GM18502 (cell line): ENCODE data around the gene VIPR2.
"Not testable (repeated sequence)": the region's sequence is repeated elsewhere in the genome, so short reads cannot be mapped to it uniquely, and the experiment has no call there.

Source experiments
- ATAC-seq: cut with Tn5 transposase; IDR thresholded peaks from one replicate; pipeline ENCODE4 v1.9.1; 2021; ENCODE audit warnings: mild to moderate bottlenecking; ENCODE audit not compliant: unreplicated experiment, poor library complexity

Gene VIPR2

GRCh38 chr7:159107161-159107892 is 37.3 kb downstream of the VIPR2 start:
- no peak for ATAC-seq

DNA sequence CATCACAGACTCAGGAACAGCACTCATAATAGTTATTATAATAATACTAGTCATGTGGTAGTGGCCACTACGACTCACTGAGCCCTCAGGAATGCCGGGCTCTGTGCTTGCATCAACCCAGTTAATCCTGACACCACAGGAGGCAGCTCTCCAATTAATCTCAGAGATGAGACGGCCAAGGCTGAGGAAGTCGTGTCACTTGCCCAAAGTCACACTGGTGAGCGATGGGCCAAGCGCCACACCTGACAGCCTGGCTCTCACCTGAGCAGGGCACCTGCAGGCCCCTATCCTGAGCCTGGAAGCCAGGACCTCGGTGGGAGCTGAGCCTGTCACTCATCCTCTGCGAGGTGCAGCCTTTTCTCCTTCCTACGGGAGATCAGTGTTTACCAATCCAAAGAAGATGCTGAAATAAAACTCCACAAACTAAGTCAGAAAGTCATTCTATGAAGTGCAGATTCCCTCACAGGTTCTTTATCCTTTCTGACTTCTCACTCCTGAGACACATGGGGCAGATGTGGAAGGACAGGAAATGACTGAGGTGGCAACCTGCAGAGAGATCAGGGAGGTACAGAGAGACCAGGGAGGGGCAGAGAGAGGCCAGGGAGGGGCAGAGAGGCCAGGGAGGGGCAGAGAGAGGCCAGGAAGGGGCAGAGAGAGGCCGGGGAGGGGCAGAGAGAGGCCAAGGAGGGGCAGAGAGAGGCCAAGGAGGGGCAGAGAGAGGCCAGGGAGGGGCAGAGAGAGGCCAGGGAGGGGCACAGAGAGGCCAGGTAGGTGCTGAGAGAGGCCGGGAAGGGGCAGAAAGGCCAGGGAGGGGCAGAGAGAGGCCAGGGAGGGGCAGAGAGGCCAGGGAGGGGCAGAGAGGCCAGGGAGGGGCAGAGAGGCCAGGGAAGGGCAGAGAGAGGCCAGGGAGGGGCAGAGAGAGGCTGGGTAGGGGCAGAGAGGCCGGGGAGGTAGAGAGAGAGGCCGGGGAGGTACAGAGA is 38.5 kb downstream of the VIPR2 start:
- ATAC-seq, result no peak

DNA sequence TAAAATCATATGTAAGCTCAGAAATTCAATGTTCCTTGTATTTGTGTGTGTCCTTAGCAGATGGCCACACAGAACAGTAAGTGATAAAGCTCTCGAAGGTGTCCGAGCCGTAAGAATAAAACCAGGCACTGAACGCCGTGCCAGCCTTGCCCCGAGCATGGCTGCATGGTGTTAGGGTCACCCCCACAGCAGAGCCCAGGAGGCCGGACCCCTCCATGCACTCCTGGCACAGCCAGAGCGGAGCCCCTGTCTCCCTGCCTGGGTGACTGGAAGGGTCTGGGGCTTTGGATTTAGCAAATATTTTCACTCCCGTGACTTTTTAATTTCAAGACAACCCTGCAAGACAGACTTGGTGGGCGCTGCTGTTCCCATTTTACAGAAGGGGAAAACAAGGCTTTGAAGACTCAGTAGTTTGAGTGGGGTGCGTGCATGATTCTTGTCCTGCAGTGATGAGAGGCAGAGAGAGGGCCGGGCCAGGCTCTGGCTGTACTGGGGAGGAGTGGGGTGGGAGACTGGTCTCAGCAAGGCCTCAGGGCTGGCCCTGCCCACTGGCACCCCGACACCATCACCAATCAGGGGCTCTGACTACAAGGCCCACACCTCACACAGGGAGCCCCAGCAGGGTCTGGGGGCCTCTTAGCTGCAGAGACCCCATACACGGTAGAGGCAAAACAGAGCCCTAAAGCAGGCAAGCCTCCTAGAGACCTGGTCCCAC is 39.4 kb downstream of the VIPR2 start:
- ATAC-seq, result no peak

DNA sequence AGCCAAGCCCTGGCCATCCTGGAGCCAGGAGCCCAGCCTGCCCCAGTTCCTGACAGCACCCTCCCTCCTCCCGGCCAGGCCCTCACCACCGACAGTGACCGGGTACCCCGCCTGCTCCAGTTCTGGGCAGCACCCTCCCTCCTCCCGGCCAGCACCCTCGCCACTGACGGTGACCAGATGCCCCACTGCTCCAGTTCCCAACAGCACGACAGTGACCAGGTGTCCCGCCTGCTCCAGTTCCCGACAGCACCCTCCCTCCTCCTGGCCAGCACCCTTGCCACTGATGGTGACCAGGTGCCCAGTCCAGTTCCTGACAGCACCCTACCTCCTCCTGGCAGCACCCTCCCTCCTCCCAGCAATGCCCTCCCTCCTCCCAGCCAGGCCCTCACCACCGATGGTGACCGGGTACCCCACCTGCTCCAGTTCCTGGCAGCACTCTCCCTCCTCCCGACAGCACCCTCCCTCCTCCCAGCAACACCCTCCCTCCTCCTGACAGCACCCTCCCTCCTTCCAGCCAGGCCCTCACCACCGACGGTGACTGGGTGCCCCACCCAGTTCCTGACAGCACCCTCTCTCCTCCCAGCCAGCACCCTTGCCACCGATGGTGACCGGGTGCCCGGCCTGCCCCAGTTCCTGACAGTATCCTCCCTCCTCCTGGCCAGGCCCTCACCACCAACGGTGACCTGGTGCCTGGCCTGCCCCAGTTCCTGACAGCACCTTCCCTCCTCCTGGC is 40.3 kb downstream of the VIPR2 start:
- ATAC-seq, result no peak

DNA sequence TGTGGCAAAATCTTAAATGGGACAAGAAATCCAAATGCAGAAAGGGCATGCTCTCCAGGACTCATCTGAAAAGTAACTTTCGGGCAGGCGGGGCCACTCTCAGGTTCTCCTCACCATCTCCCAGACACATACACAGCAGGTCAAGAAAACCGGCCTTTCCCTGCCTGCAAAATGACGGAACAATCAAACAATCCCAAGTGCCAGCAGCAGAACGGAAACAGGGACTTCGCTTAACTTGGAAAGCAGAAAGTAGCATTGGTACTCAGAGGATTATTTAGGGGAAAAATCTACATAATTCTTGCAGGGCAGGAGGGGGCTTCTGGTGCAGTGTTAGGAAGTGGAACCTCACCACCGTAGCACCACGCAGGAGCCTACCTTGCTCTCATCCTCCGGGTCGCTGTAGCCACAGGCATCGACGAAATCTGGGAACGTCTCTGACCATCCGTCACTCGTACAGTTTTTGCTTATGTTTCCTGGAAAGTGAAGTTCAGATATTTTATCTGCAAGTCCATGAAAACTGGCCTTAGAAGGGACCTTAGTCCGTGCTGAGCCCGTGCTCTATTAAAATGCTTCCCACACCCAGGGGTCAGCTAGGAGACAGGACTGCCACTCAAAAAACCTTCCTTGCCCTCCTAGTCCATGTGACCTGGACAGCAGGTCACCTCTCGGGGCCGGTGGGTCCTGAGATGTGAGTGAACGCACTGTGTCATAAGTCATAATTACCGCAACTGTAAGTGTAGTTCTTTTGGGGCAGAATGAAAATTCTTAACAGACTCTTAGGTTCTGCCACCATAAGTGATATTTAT is 41.1 kb downstream of the VIPR2 start:
- no peak for ATAC-seq

- no peak for ATAC-seq
These were observed 41.8 kb downstream of the VIPR2 start for GRCh38 chr7:159102681-159103381.

DNA sequence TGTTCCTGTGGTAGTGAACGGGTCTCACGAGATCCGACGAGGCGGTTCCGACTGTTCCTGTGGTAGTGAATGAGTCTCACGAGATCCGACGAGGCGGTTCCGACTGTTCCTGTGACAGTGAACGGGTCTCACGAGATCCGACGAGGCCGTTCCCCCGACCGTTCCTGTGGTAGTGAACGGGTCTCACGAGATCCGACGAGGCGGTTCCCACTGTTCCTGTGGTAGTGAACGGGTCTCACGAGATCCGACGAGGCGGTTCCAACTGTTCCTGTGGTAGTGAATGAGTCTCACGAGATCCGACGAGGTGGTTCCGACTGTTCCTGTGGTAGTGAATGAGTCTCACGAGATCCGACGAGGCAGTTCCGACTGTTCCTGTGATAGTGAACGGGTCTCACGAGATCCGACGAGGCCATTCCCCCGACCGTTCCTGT is 43.0 kb downstream of the VIPR2 start:
- not testable (repeated sequence) for ATAC-seq

DNA sequence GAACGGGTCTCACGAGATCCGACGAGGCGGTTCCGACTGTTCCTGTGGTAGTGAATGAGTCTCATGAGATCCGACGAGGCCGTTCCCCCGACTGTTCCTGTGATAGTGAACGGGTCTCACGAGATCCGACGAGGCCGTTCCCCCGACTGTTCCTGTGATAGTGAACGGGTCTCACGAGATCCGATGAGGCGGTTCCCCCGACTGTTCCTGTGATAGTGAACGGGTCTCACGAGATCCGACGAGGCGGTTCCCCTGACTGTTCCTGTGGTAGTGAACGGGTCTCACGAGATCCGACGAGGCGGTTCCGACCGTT is 43.6 kb downstream of the VIPR2 start:
- not testable (repeated sequence) for ATAC-seq

DNA sequence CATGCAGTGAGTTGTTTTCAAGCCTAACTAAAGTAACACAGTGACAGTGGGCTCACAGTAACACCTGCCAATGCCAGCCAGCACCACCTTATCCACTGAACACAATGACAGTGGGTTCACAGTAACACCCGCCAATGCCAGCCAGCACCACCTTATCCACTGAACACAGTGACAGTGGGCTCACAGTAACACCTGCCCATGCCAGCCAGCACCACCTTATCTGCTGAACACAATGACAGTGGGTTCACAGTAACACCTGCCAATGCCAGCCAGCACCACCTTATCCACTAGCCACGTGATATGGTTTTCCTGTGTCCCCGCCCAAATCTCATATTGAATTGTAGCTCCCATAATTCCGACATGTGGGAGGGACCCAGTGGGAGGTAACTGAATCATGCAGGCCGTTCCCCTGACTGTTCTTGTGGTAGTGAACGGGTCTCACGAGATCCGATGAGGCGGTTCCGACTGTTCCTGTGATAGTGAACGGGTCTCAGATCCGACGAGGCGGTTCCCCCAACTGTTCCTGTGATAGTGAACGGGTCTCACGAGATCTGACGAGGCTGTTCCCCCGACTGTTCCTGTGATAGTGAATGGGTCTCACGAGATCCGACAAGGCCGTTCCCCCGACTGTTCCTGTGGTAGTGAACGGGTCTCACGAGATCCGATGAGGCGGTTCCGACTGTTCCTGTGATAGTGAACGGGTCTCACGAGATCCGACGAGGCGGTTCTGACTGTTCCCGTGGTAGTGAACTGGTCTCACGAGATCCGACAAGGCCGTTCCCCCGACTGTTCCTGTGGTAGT is 44.2 kb downstream of the VIPR2 start:
- ATAC-seq, result not testable (repeated sequence)

DNA sequence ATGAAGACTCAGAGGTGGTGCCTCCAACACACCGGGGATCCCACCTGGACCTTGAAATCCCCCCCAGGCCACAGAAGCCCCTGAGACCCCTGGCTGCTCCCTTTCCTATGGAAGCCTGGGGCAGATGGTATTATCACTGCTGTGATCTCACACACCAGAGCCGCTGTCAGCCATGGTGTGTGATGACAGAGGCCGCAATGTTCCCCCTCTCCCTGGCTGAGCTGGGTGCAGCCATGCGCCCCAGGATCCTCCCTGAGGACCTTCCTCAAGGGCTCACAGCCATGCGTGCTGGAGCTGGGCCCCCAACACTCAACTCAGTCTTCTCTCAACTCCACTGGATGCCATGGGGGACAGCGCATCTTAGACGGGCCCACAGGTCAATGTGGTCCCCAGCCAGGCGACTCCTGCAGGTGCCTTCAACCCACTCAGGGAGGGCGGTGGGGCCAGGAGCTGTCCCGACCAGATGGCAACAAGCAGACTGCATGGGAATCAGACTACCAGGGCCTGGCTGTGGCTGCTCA is 44.9 kb downstream of the VIPR2 start:
- ATAC-seq, result no peak

- no peak for ATAC-seq
These were observed 45.6 kb downstream of the VIPR2 start for GRCh38 chr7:159098811-159099655.

DNA sequence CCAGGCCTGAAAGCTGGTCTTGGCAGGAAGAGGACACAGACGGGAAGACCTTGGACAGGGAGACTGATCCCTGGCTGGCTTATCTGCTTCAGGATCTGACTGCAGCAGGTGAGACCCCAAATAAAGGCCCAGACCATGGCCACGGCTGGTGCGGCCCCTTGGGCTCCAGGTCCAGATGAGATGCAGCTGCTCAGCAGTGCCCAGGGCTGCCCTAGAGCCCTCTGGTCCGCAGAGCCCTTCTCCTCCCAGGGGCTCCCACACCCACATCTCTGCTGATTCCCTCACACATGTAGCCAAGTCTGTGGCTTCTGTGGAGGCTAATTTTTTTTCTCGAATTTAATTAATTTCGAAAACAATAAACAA is 46.3 kb downstream of the VIPR2 start:
- no peak for ATAC-seq

GRCh38 chr7:159097661-159098423 is 46.8 kb downstream of the VIPR2 start:
- no peak for ATAC-seq

DNA sequence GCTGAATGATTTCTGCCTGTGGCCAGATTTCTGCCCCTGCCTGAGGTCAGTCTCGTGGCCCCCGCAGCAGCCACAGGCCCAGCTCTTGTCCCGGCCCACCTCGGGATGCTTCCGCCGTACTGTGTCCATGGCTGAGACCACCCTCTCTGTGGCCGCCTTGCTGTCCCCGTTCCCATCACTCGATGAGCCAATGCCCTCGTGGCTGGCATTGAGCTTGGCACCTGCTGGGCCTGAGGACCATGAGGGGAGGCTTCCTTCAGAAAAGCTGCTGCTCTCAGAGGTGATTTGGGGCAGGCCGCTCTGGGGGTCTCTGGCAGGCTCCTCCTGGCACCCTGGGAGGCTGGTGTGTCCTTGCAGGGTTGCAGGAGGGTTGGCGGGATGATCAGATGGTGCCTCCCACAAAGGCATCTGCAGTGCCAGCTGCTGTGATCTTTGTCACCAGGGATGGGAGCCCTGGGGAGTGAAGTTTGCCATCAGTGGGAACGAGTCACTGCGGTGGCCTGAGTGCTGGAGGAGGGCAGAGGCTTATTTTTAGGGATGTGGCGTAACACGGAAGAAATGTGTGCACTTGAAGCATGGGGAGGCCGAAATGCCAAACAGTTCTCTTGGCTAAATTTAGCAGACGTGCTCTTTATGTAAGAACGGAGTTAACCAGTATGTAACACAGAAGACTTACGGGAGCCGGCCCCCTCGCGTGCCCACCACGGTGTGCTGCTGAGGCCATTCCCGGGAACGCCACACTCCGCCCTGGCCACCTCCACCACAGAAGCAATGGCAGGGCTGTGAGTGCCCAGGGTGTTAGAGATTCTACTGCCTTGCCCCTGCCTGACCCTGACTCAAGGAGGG is 47.7 kb downstream of the VIPR2 start:
- no peak for ATAC-seq

DNA sequence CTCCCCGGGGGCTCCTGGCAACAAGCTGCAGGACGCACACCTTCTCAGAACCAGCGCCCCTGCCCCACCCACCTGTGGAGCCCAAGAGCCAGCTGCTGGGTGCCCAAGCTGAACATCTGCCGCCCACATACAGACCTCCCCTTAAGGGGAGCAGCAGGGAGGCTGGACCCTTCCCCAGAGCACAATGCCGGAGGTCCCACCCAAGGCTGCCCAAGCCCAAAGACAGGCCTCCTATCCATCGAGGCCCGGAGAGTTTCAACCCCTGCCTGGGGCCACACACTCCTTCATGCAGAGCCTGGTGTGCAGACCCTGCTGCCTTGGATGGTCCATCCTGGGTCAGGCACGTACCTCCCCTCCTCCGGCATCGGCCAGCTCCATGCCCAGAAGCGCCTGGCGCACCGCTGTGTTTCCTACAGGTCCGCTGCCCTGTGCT is 48.7 kb downstream of the VIPR2 start:
- no peak for ATAC-seq
